ENCODE data around the gene WFDC2.

DNA sequence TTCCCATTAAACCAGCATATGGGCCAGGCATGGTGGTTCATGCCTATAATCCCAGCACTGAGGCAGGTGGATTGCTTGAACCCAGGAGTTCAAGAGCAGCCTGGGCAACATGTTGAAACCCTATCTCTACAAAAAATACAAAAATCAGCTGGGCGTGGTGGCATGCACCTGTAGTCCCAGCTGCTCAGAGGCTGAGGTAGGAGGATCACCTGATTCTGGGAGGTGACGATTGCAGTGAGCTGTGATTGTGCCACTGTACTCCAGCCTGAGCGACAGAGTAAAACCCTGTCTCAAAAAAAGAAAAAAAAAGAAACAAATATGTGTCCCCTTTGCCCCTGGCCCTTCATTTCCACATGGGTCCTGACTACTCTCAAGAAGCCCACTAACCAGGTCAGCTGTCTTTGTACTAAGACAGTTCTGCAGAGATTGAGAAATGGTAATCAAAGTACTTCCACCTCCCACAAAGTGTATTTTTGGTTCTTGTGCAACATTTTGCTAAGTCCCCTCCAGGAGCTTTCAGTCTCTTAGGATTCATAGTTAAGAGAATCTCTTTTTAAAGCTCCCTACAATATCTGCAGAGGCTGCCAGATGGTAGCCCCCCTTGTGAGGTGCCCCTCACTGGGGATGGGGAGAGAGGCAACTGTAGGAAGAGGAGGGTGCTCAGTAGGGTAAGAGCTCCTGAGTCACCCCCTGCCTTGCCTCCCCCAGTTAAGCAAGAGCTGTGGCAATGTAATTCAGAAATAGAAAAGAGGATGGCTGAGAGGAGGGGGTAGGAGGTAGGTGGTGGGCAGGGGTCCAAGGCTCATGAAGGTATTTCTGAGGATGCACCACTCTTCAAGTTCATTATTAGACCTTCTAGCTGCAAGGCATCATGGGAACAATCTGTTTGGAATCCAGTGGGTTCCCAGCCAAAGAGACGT lies 16.5 kb upstream of the WFDC2 start:
- TF ChIP-seq POLR2A (IDR thresholded peaks at IDR 0.05; ENCODE audit: low read length) = no peak
- TF ChIP-seq GATA1 (IDR thresholded peaks at IDR 0.05; ENCODE audit: low read depth, low read length) = no peak
